Neural cell (in vitro differentiated cells): ENCODE data around the gene RABL6. TPM values are rescaled to one million over a fixed set of nuclear protein-coding genes. Genes with fewer than 3 reads are reported as not detected.
"Not testable (repeated sequence)": the region's sequence is repeated elsewhere in the genome, so short reads cannot be mapped to it uniquely, and the experiment has no call there.

ENCODE experiments used
- H2AFZ ChIP-seq: fragments of 200-600, 300-800 bp; sonication (generic), shearing (Covaris generic); 2 replicates; pipeline ENCODE4 v1.6.0; 2014; ENCODE audit warnings: low read depth, mild to moderate bottlenecking, antibody characterized with exemption, low read length, moderate library complexity
- H3F3A ChIP-seq: fragments of 200-600 bp; shearing (Covaris generic); 2 replicates; pipeline ENCODE4 v1.6.1; 2016; ENCODE audit warnings: mild to moderate bottlenecking, moderate library complexity, mixed read lengths, antibody characterized with exemption, low read length; ENCODE audit not compliant: insufficient read depth, poor library complexity, severe bottlenecking
- H3K27ac ChIP-seq: fragments of 200-600, 300-800 bp; sonication (generic), shearing (Covaris generic); 2 replicates; pipeline ENCODE4 v1.5.1; 2014; ENCODE audit warnings: mild to moderate bottlenecking, low read length, moderate library complexity
- H3K27me3 ChIP-seq: fragments of 300-800, 200-600 bp; sonication (generic), shearing (Covaris generic); 2 replicates; pipeline ENCODE4 v1.6.0; 2014; ENCODE audit warnings: mild to moderate bottlenecking, low read depth, low read length, moderate library complexity; ENCODE audit not compliant: insufficient read depth
- H3K36me3 ChIP-seq: fragments of 300-800, 200-600 bp; sonication (generic), shearing (Covaris generic); 2 replicates; pipeline ENCODE4 v1.5.1; 2014; ENCODE audit warnings: mild to moderate bottlenecking, antibody characterized with exemption, low read length, moderate library complexity; ENCODE audit not compliant: insufficient read depth
- H3K4me2 ChIP-seq: fragments of 300-800, 200-600 bp; sonication (generic), shearing (Covaris generic); 2 replicates; pipeline ENCODE4 v1.6.0; 2014; ENCODE audit warnings: mild to moderate bottlenecking, low read length
- H3K4me3 ChIP-seq: fragments of 300-800, 200-600 bp; sonication (generic), shearing (Covaris generic); 2 replicates; pipeline ENCODE4 v1.5.1; 2014; ENCODE audit warnings: mild to moderate bottlenecking, low read length, moderate library complexity
- H3K79me2 ChIP-seq: fragments of 200-600 bp; shearing (Covaris generic); replicated peaks from 2 replicates; pipeline ENCODE4 v1.6.0; 2014; ENCODE audit warnings: mild to moderate bottlenecking, low read length, moderate library complexity; ENCODE audit not compliant: insufficient read depth
- H3K9ac ChIP-seq: fragments of 300-800, 200-600 bp; sonication (generic), shearing (Covaris generic); 2 replicates; pipeline ENCODE4 v1.6.1; 2016; ENCODE audit warnings: mild to moderate bottlenecking, low read length, mixed read lengths
- H3K9me2 ChIP-seq: fragments of 200-600 bp; shearing (Covaris generic); 2 replicates; pipeline ENCODE4 v1.6.1; 2016; ENCODE audit warnings: mild to moderate bottlenecking, low read length, mixed read lengths; ENCODE audit not compliant: insufficient read depth
- H3K9me3 ChIP-seq: fragments of 200-600, 300-800 bp; sonication (generic), shearing (Covaris generic); 2 replicates; pipeline ENCODE4 v1.6.1; 2016; ENCODE audit warnings: mild to moderate bottlenecking, mixed run types, low read length, moderate library complexity, mixed read lengths
- H4K20me1 ChIP-seq: fragments of 200-600 bp; shearing (Covaris generic); 2 replicates; pipeline ENCODE4 v1.6.1; 2016; ENCODE audit warnings: mild to moderate bottlenecking, mixed run types; ENCODE audit not compliant: insufficient read depth
- CTCF ChIP-seq: fragments of 450-650 bp; IDR thresholded peaks from 2 replicates; pipeline ENCODE4 v1.5.1; 2014; ENCODE audit warnings: antibody characterized with exemption, mild to moderate bottlenecking, moderate library complexity; ENCODE audit not compliant: poor library complexity, severe bottlenecking
- EP300 ChIP-seq: fragments of 450-650 bp; conservative IDR thresholded peaks from 2 replicates; pipeline ENCODE4 v1.6.1; 2014; ENCODE audit warnings: antibody characterized with exemption, mild to moderate bottlenecking, moderate library complexity; ENCODE audit not compliant: poor library complexity, severe bottlenecking
- EZH2 ChIP-seq: fragments of 200-600, 300-800 bp; shearing (Covaris generic), sonication (generic); IDR thresholded peaks from 2 replicates; pipeline ENCODE4 v1.6.1; 2014; ENCODE audit warnings: antibody characterized with exemption, low read length, borderline replicate concordance, mild to moderate bottlenecking; ENCODE audit not compliant: insufficient read depth, poor library complexity, severe bottlenecking
- MXI1 ChIP-seq: fragments of 450-650 bp; conservative IDR thresholded peaks from 2 replicates; pipeline ENCODE4 v1.6.1; 2014; ENCODE audit warnings: antibody characterized with exemption, mild to moderate bottlenecking; ENCODE audit not compliant: poor library complexity, severe bottlenecking
- POLR2AphosphoS5 ChIP-seq: IDR thresholded peaks from 2 replicates; pipeline ENCODE4 v1.6.1; 2012
- RAD21 ChIP-seq: fragments of 450-650 bp; conservative IDR thresholded peaks from 2 replicates; pipeline ENCODE4 v1.6.1; 2014; ENCODE audit warnings: antibody characterized with exemption, mild to moderate bottlenecking, moderate library complexity
- REST ChIP-seq: IDR thresholded peaks from 2 replicates; pipeline ENCODE4 v1.6.1; 2012; ENCODE audit warnings: borderline replicate concordance
- SMC3 ChIP-seq: fragments of 450-650 bp; conservative IDR thresholded peaks from 2 replicates; pipeline ENCODE4 v1.6.1; 2014; ENCODE audit warnings: antibody characterized with exemption, mild to moderate bottlenecking, moderate library complexity; ENCODE audit not compliant: poor library complexity
- TAF1 ChIP-seq: IDR thresholded peaks from 2 replicates; pipeline ENCODE4 v1.6.1; 2012; ENCODE audit warnings: low read depth
- polyA plus RNA-seq: library from polyadenylated mRNA; depleted of rRNA; stranded (reverse); fragments of >200 nt; gene quantifications from 2 replicates; pipeline ENCODE4 v1.2.3, GENCODE V29; 2014

Gene RABL6
- polyA plus RNA-seq, 1 donor from 2014 or later = 46.4 TPM

DNA sequence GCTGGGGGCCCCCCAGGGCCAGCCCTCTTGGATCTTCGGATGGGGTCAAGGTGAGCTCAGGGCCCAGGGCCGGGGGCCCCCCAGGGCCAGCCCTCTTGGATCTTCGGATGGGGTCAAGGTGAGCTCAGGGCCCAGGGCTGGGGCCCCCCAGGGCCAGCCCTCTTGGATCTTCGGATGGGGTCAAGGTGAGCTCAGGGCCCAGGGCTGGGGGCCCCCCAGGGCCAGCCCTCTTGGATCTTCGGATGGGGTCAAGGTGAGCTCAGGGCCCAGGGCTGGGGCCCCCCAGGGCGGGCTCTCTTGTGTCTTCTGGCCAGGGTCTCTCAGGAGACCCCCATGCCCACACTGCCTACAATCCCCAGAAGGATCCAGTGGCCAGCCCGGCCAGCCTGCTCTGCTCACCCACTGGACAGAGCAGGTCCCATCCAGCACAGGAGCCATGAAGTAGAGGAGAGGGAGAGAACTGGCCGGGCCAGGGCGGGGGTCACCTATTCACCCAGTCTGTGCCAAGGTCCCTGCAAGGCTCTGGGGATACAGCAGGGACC, 4.7 kb upstream of the RABL6 start:
- H3K4me2 ChIP-seq, H3K79me2 ChIP-seq, H3K9me2 ChIP-seq, H3K4me3 ChIP-seq, H3K9ac ChIP-seq, H3K27ac ChIP-seq, H3K27me3 ChIP-seq, H4K20me1 ChIP-seq, H3K9me3 ChIP-seq, H2AFZ ChIP-seq, H3K36me3 ChIP-seq, H3F3A ChIP-seq: not testable (repeated sequence)

DNA sequence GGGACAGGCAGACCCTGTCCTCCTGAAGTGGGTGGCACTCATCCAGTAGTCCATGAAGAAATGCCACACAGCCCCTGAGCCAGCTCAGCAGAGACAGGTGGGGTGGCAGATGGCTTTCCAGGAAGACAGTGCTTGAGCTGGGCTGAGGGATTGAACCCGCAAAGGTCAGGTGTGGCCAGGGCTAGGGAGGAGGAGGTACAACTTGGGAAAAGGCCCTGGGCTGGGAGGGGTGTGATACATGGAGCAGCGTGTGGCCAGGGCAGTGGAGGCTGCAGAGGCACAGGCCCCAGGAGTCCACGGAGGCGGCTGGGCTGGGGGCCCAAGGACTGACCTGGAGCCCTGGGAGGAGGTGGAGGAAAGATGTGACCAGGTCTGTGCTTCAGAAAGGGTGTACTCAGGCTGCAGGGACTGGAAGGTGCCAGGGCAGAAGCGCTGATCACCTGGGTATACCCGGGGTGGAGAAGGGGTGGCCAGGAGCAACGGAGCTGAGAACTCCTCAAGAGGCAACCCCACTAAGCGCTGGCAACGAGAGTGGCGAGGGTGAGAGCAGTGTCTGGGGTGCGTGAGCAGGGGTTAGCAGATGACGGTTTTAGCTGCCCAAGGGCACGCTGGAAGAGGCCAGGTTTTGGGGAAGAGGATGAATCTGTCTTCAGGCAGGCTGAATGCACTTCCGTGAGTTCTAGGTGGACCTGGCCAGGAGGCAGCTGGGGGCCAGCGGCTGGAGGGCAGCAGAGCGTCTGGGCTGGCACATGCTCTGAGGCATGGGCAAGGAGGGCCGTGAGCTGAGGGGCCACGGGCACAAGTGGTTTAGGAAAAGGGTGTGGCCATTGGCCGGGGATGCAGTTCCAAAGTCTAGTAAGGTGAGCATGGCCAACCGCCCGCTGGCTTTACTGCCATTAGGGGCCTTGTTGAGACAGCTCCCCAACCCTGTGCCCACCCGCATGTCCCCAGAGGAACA, 3.9 kb upstream of the RABL6 start:
- Histone ChIP-seq H3K9me2 (no peaks in the 10 kb centered on the region), H3K36me3 (no peaks in the 10 kb centered on the region), H3K79me2 (peaks cover 4% of the 10 kb centered on the region), H3F3A (no peaks in the 10 kb centered on the region), H4K20me1 (no peaks in the 10 kb centered on the region), H2AFZ (no peak overlapping the region), H3K9me3 (no peaks in the 10 kb centered on the region), H3K27me3 (no peaks in the 10 kb centered on the region), H3K27ac (no peak overlapping the region), H3K9ac (no peak overlapping the region), H3K4me3 (no peak overlapping the region), H3K4me2 (no peak overlapping the region)
- TF ChIP-seq EP300 = no peak
- no peak for TF ChIP-seq REST
- TF ChIP-seq POLR2AphosphoS5 = no peak
- TF ChIP-seq TAF1 = no peak
- TF ChIP-seq RAD21 = no peak
- no peak for TF ChIP-seq EZH2
- TF ChIP-seq MXI1 = no peak
- no peak for TF ChIP-seq SMC3
- no peak for TF ChIP-seq CTCF
